Activated T-helper 1 cell treated with anti-CD3 and anti-CD28 coated beads, Interleukin-12 subunit alpha, Interleukin-12 subunit beta, Interleukin-2, Interleukin-4 antibody, amounts not matched to agents 30 ng/mL and 10 ng/mL and 1 ng/mL, durations not matched to agents 14 hours and 24 hours and 36 hours (primary cell): ENCODE data around the gene FCER2. TPM values are rescaled to one million over a fixed set of nuclear protein-coding genes. Genes with fewer than 3 reads are reported as not detected.

Source experiments
- DNase-seq: peaks from one replicate; pipeline ENCODE4 v3.0.0; 2021; ENCODE audit warnings: low spot score
- H3K27ac Mint-ChIP-seq: one replicate; pipeline ENCODE4 v1.8.0; 2021; ENCODE audit warnings: mild to moderate bottlenecking, mixed read lengths
- H3K27me3 Mint-ChIP-seq: one replicate; pipeline ENCODE4 v1.8.0; 2022; ENCODE audit warnings: mild to moderate bottlenecking, moderate library complexity, mixed read lengths; ENCODE audit not compliant: insufficient read depth
- H3K36me3 Mint-ChIP-seq: one replicate; pipeline ENCODE4 v1.8.0; 2021; ENCODE audit warnings: low read depth, mixed read lengths
- H3K4me1 Mint-ChIP-seq: one replicate; pipeline ENCODE4 v1.8.0; 2021; ENCODE audit warnings: low read depth, mixed read lengths
- H3K4me3 Mint-ChIP-seq: one replicate; pipeline ENCODE4 v1.8.0; 2021; ENCODE audit warnings: mild to moderate bottlenecking, moderate library complexity, mixed read lengths
- H3K9me3 Mint-ChIP-seq: one replicate; pipeline ENCODE4 v1.8.0; 2021; ENCODE audit warnings: mixed read lengths
- intact Hi-C: fragments of 100-400 bp; cut with micrococcal nuclease; formaldehyde crosslinking; loops from one replicate; pipeline ENCODE4 v1.15.1; 2024
- total RNA-seq: library from RNA; stranded (reverse); gene quantifications from 2 replicates; pipeline ENCODE4 v1.2.3, GENCODE V29; 2022

Gene FCER2
- total RNA-seq, 1 donor from 2014 or later = not detected

DNA sequence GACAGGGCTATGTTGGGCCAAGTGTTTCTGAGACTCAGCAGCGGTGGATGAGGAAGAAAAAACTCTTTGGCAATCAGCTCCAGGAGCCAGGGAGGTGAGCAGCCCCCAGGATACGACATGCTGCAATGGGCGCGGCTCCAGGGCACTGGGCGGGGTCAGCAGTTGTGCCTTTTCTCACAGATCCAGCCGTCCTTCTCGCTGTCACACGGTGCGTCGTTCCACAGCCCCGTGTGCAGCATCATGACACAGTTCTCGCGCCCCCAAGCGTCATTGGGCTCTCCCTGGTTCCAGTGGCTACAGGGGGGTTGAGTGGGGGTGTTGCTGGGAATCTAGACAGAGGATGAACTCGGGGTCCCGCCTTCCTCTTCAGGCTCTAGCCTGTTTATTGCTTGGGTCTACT lies 27.3 kb upstream of the FCER2 start:
- no peak overlapping the region for H3K27ac Mint-ChIP-seq
- intact Hi-C loops = no loop called here
- no peaks in the 10 kb centered on the region for H3K36me3 Mint-ChIP-seq
- H3K27me3 Mint-ChIP-seq = peaks cover 39% of the 10 kb centered on the region
- DNase-seq = no peak
- H3K4me3 Mint-ChIP-seq = no peak overlapping the region
- no peaks in the 10 kb centered on the region for H3K9me3 Mint-ChIP-seq
- H3K4me1 Mint-ChIP-seq = no peaks in the 10 kb centered on the region

GRCh38 chr19:7725791-7726190 lies 23.9 kb upstream of the FCER2 start:
- Mint-ChIP-seq H3K27me3 (peaks cover 31% of the 10 kb centered on the region), H3K36me3 (no peaks in the 10 kb centered on the region), H3K27ac (no peak overlapping the region), H3K4me3 (no peak overlapping the region), H3K9me3 (no peaks in the 10 kb centered on the region), H3K4me1 (no peaks in the 10 kb centered on the region)
- no peak for DNase-seq
- intact Hi-C loops = no loop called here

DNA sequence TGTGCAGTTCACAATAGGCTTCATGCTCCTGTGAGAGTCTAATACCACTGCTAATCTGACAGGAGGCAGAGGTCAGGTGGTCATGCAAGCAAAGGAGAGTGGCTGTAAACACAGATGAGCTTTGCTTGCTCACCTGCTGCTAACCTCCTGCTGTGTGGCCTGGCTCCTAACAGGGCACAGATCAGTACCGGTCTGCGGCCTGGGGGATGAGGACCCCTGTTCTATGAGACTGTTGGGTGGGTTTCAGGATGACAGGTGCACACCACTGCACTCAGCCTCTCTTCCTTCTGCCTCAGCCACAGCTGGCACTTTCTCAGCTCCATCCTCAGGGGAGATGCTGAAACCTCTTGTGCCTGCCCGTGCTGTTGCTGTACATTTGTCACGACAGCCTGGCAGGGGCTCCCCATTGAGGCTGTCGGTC lies 20.3 kb upstream of the FCER2 start:
- Mint-ChIP-seq H3K27ac (no peak overlapping the region), H3K9me3 (no peaks in the 10 kb centered on the region)
- intact Hi-C loops = no loop called here

DNA sequence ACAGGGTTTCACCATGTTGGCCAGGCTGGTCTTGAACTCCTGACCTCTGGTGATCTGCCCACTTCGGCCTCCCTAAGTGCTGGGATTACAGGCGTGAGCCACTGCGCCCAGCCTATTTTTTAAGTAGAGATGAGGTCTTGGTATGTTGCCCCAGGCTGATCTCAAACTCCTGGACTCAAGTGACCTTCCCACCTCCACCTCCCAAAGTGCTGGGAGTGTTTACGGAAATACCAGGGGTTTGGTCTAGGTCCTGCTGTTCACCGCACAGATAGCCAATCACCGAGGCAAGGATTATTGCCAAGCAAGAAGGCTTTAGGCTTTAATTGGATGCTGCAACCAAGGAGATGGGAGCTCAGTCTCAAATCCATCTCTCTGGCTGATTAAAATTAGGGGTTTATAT lies 18.4 kb upstream of the FCER2 start:
- no peak overlapping the region for H3K4me3 Mint-ChIP-seq
- intact Hi-C loops = no loop called here
- H3K9me3 Mint-ChIP-seq = peaks cover 6% of the 10 kb centered on the region
- no peaks in the 10 kb centered on the region for H3K36me3 Mint-ChIP-seq
- H3K27ac Mint-ChIP-seq = no peak overlapping the region
- peaks cover 2% of the 10 kb centered on the region for H3K27me3 Mint-ChIP-seq
- no peak for DNase-seq
- no peaks in the 10 kb centered on the region for H3K4me1 Mint-ChIP-seq

More for the DNA sequence above, 20.3 kb upstream of the FCER2 start:
- Mint-ChIP-seq H3K27me3 (peaks cover 6% of the 10 kb centered on the region), H3K4me3 (no peak overlapping the region), H3K4me1 (no peaks in the 10 kb centered on the region), H3K36me3 (no peaks in the 10 kb centered on the region)
- DNase-seq = no peak

- H3K36me3 Mint-ChIP-seq = no peaks in the 10 kb centered on the region
- intact Hi-C loops = no loop called here
- H3K4me1 Mint-ChIP-seq = no peaks in the 10 kb centered on the region
- DNase-seq = no peak
- H3K4me3 Mint-ChIP-seq = no peak overlapping the region
- H3K27ac Mint-ChIP-seq = no peak overlapping the region
- H3K27me3 Mint-ChIP-seq = no peaks in the 10 kb centered on the region
- peaks cover 6% of the 10 kb centered on the region for H3K9me3 Mint-ChIP-seq
Measured at GRCh38 chr19:7718668-7719067, 16.7 kb upstream of the FCER2 start.

GRCh38 chr19:7716762-7717161 lies 14.8 kb upstream of the FCER2 start:
- no peaks in the 10 kb centered on the region for H3K27me3 Mint-ChIP-seq
- H3K27ac Mint-ChIP-seq = no peak overlapping the region
- H3K4me3 Mint-ChIP-seq = no peak overlapping the region
- no peaks in the 10 kb centered on the region for H3K36me3 Mint-ChIP-seq
- intact Hi-C loops = no loop called here
- H3K4me1 Mint-ChIP-seq = no peaks in the 10 kb centered on the region
- no peak for DNase-seq
- H3K9me3 Mint-ChIP-seq = peaks cover 6% of the 10 kb centered on the region

GRCh38 chr19:7715671-7716070 lies 13.7 kb upstream of the FCER2 start:
- intact Hi-C loops = no loop called here
- Mint-ChIP-seq H3K4me1 (no peaks in the 10 kb centered on the region), H3K27ac (no peak overlapping the region), H3K27me3 (no peaks in the 10 kb centered on the region), H3K9me3 (peaks cover 6% of the 10 kb centered on the region), H3K36me3 (no peaks in the 10 kb centered on the region), H3K4me3 (no peak overlapping the region)
- no peak for DNase-seq

DNA sequence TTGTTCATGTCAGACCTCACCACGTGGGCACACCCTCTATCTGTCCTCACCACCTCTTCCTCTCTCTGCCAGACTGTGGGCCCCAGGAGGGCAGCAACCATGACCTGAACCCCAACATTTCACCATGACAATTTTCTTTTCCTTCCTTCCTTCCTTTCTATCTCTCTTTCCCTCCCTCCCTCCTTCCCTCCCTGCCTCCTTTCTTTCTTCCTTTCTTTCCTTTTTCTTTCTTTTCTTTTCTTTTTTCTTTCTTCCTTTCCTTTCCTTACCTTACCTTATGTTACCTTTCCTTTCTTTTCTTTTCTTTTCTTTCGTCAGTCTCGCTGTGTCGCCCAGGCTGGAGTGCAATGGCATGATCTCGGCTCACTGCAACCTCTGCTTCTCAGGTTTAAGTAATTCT lies 8.7 kb upstream of the FCER2 start:
- Mint-ChIP-seq H3K27me3 (peaks cover 7% of the 10 kb centered on the region), H3K36me3 (no peaks in the 10 kb centered on the region), H3K27ac (no peak overlapping the region), H3K9me3 (no peaks in the 10 kb centered on the region), H3K4me3 (no peak overlapping the region), H3K4me1 (peaks cover 15% of the 10 kb centered on the region)
- DNase-seq = no peak
- intact Hi-C loops = no loop called here

DNA sequence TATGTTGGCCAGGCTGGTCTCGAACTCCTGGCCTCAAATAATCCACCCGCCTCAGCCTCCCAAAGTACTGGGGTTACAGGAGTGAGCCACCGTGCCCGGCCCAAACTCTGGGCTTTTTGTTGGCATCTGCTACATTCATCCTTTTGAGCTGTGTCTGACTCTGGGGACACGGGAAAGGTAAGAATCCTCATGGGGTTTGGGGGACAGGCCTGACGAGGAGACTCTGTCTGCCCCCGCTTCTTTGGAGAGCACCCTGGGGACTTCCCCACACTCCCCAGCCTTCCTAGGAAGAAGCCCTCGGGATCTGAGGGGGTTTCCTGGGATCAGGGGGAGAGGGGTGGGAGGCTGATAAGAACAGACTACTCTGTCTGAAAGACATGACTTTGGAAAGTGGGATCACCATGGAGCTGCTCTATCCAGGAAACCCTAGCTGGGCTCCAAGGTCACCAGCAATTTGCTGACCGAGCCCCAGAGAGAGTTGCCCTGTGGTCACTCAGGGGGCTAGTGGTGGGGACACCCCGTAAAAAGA lies 8.1 kb upstream of the FCER2 start:
- peaks cover 8% of the 10 kb centered on the region for H3K27me3 Mint-ChIP-seq
- intact Hi-C loops = no loop called here
- H3K9me3 Mint-ChIP-seq = no peaks in the 10 kb centered on the region
- H3K36me3 Mint-ChIP-seq = no peaks in the 10 kb centered on the region
- no peak overlapping the region for H3K4me3 Mint-ChIP-seq
- peaks cover 18% of the 10 kb centered on the region for H3K4me1 Mint-ChIP-seq
- H3K27ac Mint-ChIP-seq = no peak overlapping the region
- no peak for DNase-seq

DNA sequence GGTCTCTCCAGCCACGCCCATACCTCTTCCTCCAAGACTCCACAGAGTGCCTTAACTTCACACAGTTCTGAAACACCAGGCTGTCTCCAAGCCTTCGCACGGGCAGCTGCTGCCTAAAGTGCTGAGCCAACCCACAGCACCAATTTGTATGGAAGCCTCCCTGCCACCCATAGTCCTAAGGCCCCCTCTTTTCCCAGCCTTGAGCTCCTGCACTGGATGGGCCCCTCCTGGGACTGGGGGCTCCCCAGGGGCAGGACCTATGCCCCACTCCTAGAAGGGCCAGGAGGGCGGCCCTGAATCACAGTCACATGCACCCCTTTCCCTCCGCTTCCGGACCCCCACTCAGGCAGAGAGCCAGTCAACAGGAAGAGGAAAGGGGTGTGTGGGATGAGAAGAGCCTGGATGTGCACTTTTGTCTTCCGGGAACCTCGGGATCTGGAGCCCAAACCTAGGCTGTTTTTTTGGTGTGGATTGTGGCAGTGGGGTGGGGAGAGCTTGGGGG lies 5.1 kb upstream of the FCER2 start:
- Mint-ChIP-seq H3K36me3 (no peaks in the 10 kb centered on the region), H3K9me3 (no peaks in the 10 kb centered on the region), H3K27ac (no peak overlapping the region), H3K4me3 (peak overlapping the region; percentile 20), H3K4me1 (peaks cover 18% of the 10 kb centered on the region), H3K27me3 (peaks cover 24% of the 10 kb centered on the region)
- intact Hi-C loops = no loop called here
- DNase-seq = no peak

DNA sequence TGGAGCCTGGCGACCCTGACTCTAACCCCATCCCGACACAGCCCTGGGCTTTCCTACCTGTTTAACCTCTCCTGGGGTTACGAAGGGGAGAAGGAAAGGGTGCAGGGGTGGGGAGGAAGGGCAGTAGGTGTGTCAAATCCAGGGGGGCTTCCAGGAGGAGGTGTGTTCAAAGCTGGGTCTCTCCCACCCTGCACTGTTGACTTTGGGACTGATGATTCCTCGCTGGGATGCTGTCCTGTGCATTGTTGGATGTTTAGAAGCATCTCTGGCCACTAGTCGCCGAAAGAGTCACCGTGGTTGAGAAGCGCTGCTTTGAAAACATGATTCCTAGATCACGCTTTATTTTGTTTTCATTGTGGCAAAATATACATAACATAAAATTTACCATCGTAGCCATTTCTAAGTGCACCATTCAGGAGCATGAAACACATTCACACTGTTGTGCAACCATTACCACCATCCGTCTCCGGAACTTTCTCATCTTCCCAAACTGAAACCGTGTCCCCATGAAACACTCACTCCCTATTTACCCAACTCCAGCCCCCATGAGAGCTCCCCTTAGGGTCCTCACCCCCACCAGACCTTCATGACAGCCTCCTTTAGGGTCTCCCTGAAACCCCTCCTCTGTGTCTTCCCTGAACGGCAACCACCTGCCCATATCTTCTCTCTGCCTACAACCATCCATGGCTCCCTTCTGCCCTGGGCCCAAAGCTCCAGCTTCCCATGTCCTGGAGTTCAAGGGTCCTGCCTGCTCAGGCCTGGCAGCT lies 4.4 kb upstream of the FCER2 start:
- no peaks in the 10 kb centered on the region for H3K9me3 Mint-ChIP-seq
- intact Hi-C loops = no loop called here
- H3K27me3 Mint-ChIP-seq = peaks cover 24% of the 10 kb centered on the region
- H3K4me1 Mint-ChIP-seq = peaks cover 18% of the 10 kb centered on the region
- no peak for DNase-seq
- peak overlapping the region; percentile 53 for H3K4me3 Mint-ChIP-seq
- H3K27ac Mint-ChIP-seq = no peak overlapping the region
- H3K36me3 Mint-ChIP-seq = no peaks in the 10 kb centered on the region

GRCh38 chr19:7705387-7706187 lies 3.7 kb upstream of the FCER2 start:
- Mint-ChIP-seq H3K27me3 (peaks cover 24% of the 10 kb centered on the region), H3K36me3 (no peaks in the 10 kb centered on the region), H3K9me3 (no peaks in the 10 kb centered on the region), H3K27ac (peak overlapping the region; percentile 64), H3K4me3 (peak overlapping the region; percentile 53), H3K4me1 (peaks cover 18% of the 10 kb centered on the region)
- DNase-seq = peak; percentile 53
- intact Hi-C loops = loop anchor here (1.0 kb wide), 1 partner anchor 67 kb away; no protein-coding TSS in a partner anchor
